ENCODE measurements around the gene CSF1.
A peak's percentile ranks its signal among the peaks of the same experiment; 100 is the strongest.

CSF1 gene

GRCh38 chr1:109882288-109883245, 28.1 kb upstream of the CSF1 start:
- DNase-seq (ENCODE audit: low read depth in 2 of 2) = no peak

DNA sequence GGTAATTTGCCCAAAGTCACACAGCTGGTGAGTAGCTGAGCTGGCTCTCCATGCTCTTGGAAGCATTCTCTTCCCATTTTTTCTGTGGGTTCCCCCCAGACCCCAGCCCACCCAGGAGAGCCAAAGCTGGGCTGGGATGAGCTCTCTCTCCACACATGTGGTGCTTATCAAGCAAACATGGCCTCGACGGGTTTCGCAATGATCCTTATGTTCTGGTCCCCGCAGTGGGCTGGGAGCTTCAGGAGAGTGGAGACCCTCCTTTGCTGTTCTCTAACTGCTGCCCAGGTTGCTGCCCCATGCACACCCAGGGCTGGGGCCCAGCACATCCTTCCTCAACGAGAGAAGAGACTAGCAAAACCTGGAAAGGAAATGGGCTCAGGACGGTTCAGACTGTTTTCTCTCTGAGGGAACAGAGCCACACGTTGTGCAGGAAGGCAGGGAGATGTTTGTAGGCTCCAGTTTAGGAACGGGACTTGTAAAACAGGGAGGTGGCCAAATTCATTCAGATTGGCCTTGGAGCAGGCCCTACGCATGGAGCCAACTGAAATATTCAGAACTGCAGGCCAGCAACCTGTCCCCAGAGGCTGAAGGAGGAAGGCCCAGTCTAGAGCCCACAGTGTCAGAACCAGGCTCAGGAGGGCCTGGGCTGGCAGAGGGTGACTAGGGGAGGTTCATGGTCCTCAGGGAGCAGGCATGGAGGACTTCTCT, 27.2 kb upstream of the CSF1 start:
- DNase-seq (ENCODE audit: low read depth in 2 of 2) = no peak

GRCh38 chr1:109884242-109884891, 26.3 kb upstream of the CSF1 start:
- DNase-seq (ENCODE audit: low read depth in 2 of 2) = no peak

DNA sequence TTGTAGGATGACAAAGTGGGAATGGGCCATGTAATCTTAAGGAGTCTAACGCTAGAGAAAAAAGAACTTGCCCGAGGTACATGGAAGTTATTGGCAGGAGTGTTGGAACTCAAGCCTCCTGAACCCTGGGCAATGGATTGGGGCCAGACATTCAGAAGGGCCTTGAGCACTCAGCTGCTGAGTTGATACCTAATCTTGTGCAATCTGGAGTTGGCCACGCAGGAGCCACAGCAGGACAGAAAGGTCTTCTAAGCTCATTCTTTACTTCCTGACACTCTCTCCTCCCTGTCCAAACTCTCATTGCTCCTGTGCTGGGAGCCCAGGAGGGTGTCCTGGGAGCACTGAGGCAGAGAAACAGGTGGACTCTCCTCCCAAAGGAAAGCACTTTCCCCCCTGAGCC, 25.1 kb upstream of the CSF1 start:
- DNase-seq (ENCODE audit: low read depth in 2 of 2) = no peak

- no peak for DNase-seq (ENCODE audit: low read depth in 2 of 2)
Measured at GRCh38 chr1:109886827-109887226, 23.8 kb upstream of the CSF1 start.

DNA sequence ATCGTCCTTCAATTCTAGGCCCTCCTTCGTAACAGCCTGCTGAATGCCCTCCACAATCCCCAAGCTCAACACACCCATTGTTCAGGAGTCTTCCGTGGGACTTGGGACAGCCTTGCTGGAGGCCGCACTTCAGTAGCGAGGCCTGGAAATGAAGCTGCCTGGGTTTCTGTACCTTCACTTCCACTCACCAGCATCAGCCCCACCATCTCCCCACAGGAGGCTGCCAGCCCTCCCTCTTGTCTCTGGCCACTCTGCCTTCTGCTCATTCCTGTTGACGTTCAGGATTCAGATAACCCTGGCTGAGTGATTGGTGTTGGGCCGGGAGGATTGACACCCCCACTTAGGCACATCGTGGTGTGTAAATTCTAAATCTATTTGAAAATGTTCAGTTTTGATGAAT, 23.4 kb upstream of the CSF1 start:
- no peak for DNase-seq (ENCODE audit: low read depth in 2 of 2)

DNA sequence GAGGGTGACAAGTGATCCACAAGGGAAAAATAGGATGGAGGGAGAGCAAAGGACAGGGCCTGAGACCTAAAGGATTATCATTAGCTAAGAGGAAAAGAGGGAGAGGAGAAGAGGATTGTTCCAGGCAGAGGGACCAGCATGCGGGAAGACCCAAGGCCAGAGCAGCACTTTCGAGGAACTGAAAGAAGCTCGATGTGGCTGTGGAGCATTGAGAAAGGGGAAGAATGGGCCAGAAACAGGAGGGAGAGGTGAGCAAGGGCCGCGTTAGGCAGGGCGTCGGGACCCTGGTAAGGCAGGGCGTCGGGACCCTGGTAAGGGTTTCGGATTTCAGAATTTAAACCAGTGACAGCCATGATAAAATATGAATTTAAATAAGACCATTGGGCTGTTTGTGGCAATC, 22.8 kb upstream of the CSF1 start:
- DNase-seq (ENCODE audit: low read depth in 2 of 2) = no peak

DNA sequence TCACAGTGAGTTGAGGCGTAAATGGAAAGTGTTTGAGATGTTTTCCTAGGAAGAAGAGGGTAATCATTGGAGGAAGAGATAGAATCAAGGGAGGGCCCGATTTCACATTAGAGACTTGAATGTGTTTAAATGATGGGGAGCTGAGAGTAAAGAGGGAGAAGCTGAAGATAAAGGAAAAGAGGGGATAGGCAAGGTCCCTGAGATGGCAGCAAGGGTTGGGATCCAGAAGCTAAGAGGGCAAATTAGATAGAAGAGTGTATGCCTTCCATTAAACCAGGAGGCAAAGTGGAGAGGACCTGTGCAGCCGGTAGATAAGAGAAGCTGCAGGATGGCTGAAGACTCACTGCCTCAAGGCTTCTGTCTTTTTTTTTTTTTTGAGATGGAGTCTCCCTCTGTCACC, 21.6 kb upstream of the CSF1 start:
- no peak for DNase-seq (ENCODE audit: low read depth in 2 of 2)

GRCh38 chr1:109890115-109890953, 20.3 kb upstream of the CSF1 start:
- peak; percentile 55 to 65 for DNase-seq (ENCODE audit: low read depth in 2 of 2)

- no peak for DNase-seq (ENCODE audit: low read depth in 2 of 2)
Measured at GRCh38 chr1:109891930-109892329, 18.7 kb upstream of the CSF1 start.

DNA sequence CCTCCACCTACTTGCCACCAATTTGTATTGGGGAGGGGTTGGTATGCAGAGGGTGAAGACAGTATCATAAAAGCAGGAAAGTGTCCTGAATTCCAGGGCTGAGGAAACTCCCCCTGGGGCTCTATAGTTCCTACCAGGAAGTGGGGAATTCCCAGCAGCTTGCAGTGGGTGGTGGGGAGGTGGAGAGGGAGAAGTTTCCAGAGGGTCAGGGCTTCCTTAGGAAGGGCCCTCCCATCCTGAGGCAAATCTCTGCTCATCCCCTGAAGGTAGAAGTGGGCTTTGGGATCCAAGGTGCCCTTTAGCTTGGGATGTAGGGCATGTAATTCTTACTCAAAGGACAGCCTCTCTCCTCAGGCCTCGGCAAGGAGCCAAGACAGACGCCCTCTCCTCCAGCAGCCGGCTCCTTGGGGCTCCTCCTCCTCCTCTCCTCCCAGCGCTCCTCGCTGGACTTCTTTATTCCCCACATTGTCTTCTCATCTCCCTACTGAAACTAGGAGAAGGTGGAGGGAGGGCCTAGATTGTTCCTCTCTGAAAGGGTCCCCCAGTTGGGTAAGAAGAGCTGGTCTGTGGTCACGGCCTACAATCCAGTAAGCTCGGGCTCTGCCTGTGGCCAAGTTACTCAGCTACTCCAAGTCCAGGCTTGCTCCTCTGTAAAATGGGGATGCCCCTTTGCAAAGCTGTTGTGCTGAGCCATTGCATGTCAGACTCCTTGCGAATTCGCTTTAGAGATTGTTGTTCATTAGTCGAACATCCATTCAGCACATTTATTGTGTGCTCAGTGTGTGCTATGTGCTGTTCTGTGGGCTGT, 17.9 kb upstream of the CSF1 start:
- no peak for DNase-seq (ENCODE audit: low read depth in 2 of 2)

DNA sequence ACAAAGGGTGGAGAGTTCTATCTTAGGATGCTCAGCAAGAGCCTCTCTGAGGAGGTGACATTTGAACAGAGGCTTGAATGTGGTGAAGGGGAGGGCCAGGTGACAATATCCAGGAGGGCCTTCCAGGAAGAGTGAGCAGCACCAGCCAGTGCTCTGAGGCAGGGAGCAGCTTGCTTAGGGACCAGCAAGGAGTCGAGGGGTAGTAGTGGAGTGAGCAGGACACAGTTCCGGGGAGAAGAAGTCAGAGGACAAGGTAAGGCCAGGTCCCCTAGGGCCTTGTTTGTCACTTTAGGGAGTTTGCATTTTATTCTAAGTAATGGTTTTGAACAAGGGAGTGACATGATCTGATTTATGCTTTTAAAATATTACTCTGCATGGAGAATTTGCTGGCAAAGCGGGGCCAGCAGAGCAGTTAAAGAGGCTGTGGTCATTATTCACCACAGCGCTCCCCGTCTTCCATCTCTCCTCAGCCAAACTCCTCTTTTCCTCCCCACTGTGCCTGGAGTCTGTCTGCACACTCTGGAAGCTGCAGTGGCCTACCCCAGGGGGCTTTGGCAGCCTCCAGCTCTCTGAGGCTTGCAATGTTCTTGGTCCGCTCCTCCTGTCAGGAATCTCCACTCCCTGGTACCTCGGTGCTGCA, 17.0 kb upstream of the CSF1 start:
- no peak for DNase-seq (ENCODE audit: low read depth in 2 of 2)

DNA sequence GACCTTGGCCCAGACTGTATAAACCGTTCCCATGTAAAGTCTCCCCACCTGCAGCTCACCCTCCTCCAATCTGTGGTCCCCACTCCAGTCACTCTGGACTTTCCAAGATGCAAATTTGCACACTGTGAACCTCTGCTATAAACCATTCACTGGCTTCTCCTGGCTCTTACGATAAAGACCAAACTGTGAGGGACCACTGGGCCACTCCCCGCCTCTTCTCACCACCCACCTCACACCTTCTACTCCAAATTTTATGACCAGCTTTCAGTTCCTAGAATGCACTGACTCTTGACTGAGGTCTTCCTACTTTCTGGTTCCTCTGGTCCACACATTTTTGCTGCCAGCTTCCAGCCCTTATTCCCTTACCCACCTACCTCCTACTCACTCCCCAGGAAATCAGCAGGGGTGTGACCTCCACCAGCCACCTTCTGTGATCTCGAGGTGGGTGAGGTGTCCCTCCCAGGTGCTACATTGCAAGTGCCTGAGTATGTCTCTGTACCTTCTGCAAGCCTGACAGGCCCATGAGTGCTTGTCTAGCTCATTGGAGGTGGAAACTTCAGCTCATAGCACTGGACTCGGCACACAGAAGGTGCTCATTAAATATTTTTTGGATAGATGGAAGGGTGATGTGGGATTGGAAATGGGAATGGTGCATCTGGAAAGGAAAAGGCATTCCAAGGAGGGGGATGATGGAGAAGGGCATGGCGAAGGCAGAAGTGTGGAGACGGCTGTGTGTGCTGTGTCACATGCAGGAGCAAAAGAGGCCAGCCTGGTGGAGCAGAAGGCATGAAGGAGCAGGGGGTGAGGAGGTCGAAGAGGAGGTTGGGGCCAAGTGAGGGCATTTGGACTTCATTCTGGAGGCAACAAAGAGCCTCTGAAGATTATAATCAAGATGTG, 15.6 kb upstream of the CSF1 start:
- DNase-seq (ENCODE audit: low read depth in 2 of 2) = no peak

GRCh38 chr1:109895720-109896504, 14.7 kb upstream of the CSF1 start:
- DNase-seq (ENCODE audit: low read depth in 2 of 2) = no peak

- DNase-seq (ENCODE audit: low read depth in 2 of 2) = no peak
Measured at GRCh38 chr1:109896681-109897080, 14.0 kb upstream of the CSF1 start.

DNA sequence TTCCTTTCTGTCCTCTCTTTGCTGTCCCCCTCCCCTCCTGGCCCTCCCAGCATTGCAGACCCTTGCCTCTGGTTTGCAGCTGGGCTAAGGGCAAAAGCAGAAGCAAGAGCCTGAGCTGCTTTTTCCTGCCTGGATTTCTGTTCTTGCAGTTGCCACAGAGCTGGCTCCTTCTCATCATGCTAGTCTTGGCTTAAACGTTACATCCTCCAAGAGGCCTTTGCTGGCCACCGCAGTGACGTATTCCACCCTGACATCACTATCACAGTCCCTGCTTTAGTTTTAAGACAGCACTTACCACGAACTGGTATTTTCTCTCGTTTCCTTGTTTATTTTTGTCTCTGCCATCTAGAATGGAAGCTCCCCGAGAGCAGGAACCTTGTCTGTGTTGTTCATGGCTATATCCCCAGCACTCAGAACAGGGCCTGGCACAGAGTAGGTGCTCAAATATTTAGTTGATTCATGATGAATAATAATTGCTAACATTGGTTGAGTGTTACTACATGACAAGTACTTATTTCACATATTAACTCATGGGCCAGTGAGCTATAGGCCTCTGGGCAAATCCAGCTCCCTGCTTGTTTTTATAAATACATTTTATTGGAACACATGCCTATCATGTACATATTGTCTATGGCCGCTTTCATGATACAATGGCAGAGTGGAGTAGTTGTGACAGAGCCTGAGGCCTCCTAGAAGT, 13.2 kb upstream of the CSF1 start:
- DNase-seq (ENCODE audit: low read depth in 2 of 2) = no peak

- no peak for DNase-seq (ENCODE audit: low read depth in 2 of 2)
Measured at GRCh38 chr1:109898842-109899241, 11.8 kb upstream of the CSF1 start.

DNA sequence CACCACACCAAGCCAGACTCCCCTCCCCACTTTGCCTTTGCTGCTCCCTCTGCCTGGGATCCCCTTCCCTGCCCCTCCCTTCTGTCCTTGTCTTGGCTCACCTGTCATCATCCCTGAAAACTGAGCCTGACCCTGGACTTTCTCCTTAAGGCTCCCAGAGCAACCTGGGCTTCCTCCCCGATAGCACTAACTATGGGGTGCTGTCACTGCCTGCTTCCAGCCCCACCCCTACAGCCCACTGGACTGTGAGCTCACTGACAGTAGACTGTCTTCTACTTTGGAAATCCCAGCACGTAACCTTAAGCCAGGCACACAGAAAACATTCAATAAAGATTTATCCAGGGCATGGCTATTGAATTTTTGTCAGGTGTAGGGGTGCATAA, 9.5 kb upstream of the CSF1 start:
- no peak for DNase-seq (ENCODE audit: low read depth in 2 of 2)
